HG02678 (cell line): ENCODE results near the gene C18orf32.
"Not testable (repeated sequence)": the region's sequence is repeated elsewhere in the genome, so short reads cannot be mapped to it uniquely, and the experiment has no call there.

ENCODE experiments used
- ATAC-seq: cut with Tn5 transposase; IDR thresholded peaks from one replicate; pipeline ENCODE4 v1.9.1; 2021; ENCODE audit warnings: mild to moderate bottlenecking, moderate library complexity; ENCODE audit not compliant: unreplicated experiment

C18orf32 gene

GRCh38 chr18:49503931-49504330, 16.9 kb upstream of the C18orf32 start:
- ATAC-seq, result no peak

- no peak for ATAC-seq
Measured at GRCh38 chr18:49500201-49500921, 13.3 kb upstream of the C18orf32 start.

- ATAC-seq, result no peak
Measured at GRCh38 chr18:49499046-49499637, 12.1 kb upstream of the C18orf32 start.

- no peak for ATAC-seq
Measured at GRCh38 chr18:49495480-49495879, 8.4 kb upstream of the C18orf32 start.

GRCh38 chr18:49495076-49495475, 8.0 kb upstream of the C18orf32 start:
- ATAC-seq, result no peak

GRCh38 chr18:49494660-49495059, 7.6 kb upstream of the C18orf32 start:
- no peak for ATAC-seq

GRCh38 chr18:49492694-49493033, 5.6 kb upstream of the C18orf32 start:
- no peak for ATAC-seq

GRCh38 chr18:49491857-49492693, 5.0 kb upstream of the C18orf32 start, which contains the start of gene RPL17:
RPL17 (minus strand) TSS chr18:49492465.
- ATAC-seq, result peak; percentile 81

- no peak for ATAC-seq
Measured at GRCh38 chr18:49491534-49491856, 4.5 kb upstream of the C18orf32 start.

GRCh38 chr18:49490246-49490762, 3.3 kb upstream of the C18orf32 start:
- no peak for ATAC-seq

GRCh38 chr18:49487711-49488310, 777 bp upstream of the C18orf32 start:
- ATAC-seq, result no peak

- ATAC-seq, result no peak
Measured at GRCh38 chr18:49486606-49486952, 455 bp downstream of the C18orf32 start.

GRCh38 chr18:49486134-49486533, 900 bp downstream of the C18orf32 start:
- no peak for ATAC-seq

- no peak for ATAC-seq
Measured at GRCh38 chr18:49483198-49483597, 3.8 kb downstream of the C18orf32 start.

GRCh38 chr18:49481907-49482306, 5.1 kb downstream of the C18orf32 start:
- no peak for ATAC-seq

GRCh38 chr18:49481317-49481716, 5.7 kb downstream of the C18orf32 start:
- no peak for ATAC-seq

GRCh38 chr18:49479381-49480137, 7.5 kb downstream of the C18orf32 start:
- ATAC-seq, result no peak

- ATAC-seq, result peak; percentile 64
Measured at GRCh38 chr18:49476664-49477411, 10.2 kb downstream of the C18orf32 start.

GRCh38 chr18:49474935-49475334, 12.1 kb downstream of the C18orf32 start:
- ATAC-seq, result not testable (repeated sequence)

- ATAC-seq, result no peak
Measured at GRCh38 chr18:49473721-49474120, 13.3 kb downstream of the C18orf32 start.
